B cell (primary cell): Measurements from ENCODE around the gene AKR7A3. TPM values are rescaled to one million over a fixed set of nuclear protein-coding genes. Genes with fewer than 3 reads are reported as not detected.

Experiments used
- ATAC-seq: fragments of 200-7000 bp; cut with Tn5 transposase; one replicate; pipeline ENCODE4 v1.10.0; 2021; ENCODE audit warnings: low read depth, mild to moderate bottlenecking, moderate number of reproducible peaks, moderate library complexity
- CTCF ChIA-PET: fragments of 350-600 bp; sonication (Branson Sonifier 250); formaldehyde crosslinking; loops from one replicate; lab custom pipeline; 2021; ENCODE audit warnings: antibody characterized with exemption, inconsistent platforms; lab: Charles Lee
- POLR2A ChIA-PET: fragments of 350-600 bp; sonication (Branson Sonifier 250); formaldehyde crosslinking; loops from one replicate; lab custom pipeline; 2021; ENCODE audit warnings: antibody characterized with exemption; lab: Charles Lee
- DNase-seq: peaks from one replicate; pipeline ENCODE4 v3.0.0; 2013
- H2AFZ ChIP-seq: 2 replicates; pipeline ENCODE4 v1.6.1; 2012; ENCODE audit warnings: mild to moderate bottlenecking, low read depth, low read length; ENCODE audit not compliant: insufficient read depth, poor library complexity, severe bottlenecking
- H3K27ac ChIP-seq, 2 donors: 1 replicate in 1 of 2; 2 replicates in 1 of 2; pipeline ENCODE4 v1.5.1; 2012 to 2013; ENCODE audit warnings: low read length in 2 of 2, mild to moderate bottlenecking in 2 of 2, moderate library complexity in 1 of 2
- H3K27me3 ChIP-seq, 4 experiments: fragments of 200-600 bp in 1 of 4; sonication (generic) in 1 of 4; replicated peaks in 1 of 4; 1 replicate in 2 of 4; 2 replicates in 2 of 4; pipeline versions ENCODE4 v1.6.1 to v1.7.0; 2013 to 2016; ENCODE audit warnings: low read length in 3 of 4, mild to moderate bottlenecking in 2 of 4, mixed read lengths in 1 of 4, moderate library complexity in 1 of 4; ENCODE audit not compliant: insufficient read depth in 4 of 4, control insufficient read depth in 3 of 4; ENCODE audit errors: control extremely low read depth in 1 of 4
- H3K36me3 ChIP-seq, 2 experiments: replicated peaks in 1 of 2; 1 replicate in 1 of 2; 2 replicates in 1 of 2; pipeline versions ENCODE4 v1.6.1 to v1.7.1; 2013; ENCODE audit warnings: low read length in 1 of 2; ENCODE audit not compliant: insufficient read depth in 2 of 2, control insufficient read depth in 1 of 2; ENCODE audit errors: control extremely low read depth in 1 of 2, extremely low read depth in 1 of 2
- H3K4me1 ChIP-seq, 2 donors: fragments of 200-600 bp in 1 of 2; sonication (generic) in 1 of 2; 1 replicate in 1 of 2; 2 replicates in 1 of 2; pipeline versions ENCODE4 v1.5.1 to v1.6.1; 2013 to 2017; ENCODE audit warnings: low read length in 2 of 2; ENCODE audit not compliant: control insufficient read depth in 2 of 2, insufficient read depth in 2 of 2
- H3K4me2 ChIP-seq: replicated peaks from 2 replicates; pipeline ENCODE3; 2012; ENCODE audit warnings: mild to moderate bottlenecking, low read depth, low read length; ENCODE audit not compliant: poor library complexity, severe bottlenecking
- H3K4me3 ChIP-seq, 5 experiments: fragments of 200-600 bp in 1 of 5; sonication (generic) in 1 of 5; 1 replicate in 3 of 5; 2 replicates in 2 of 5; pipeline versions ENCODE4 v1.5.1 to v1.7.0; 2011 to 2016; ENCODE audit warnings: low read length in 4 of 5, mild to moderate bottlenecking in 4 of 5, low read depth in 2 of 5, control low read depth in 1 of 5, moderate library complexity in 1 of 5; ENCODE audit not compliant: insufficient read depth in 1 of 5; ENCODE audit errors: control extremely low read depth in 1 of 5, extremely low read depth in 1 of 5
- H3K79me2 ChIP-seq: fragments of 200-600 bp; sonication (generic); one replicate; pipeline ENCODE4 v1.6.0; 2016; ENCODE audit warnings: low read length; ENCODE audit not compliant: control insufficient read depth, insufficient read depth
- H3K9ac ChIP-seq: fragments of 200-600 bp; sonication (generic); 2 replicates; pipeline ENCODE4 v1.6.1; 2017; ENCODE audit warnings: mild to moderate bottlenecking, low read length, moderate library complexity
- H3K9me3 ChIP-seq, 3 donors: one replicate each; pipeline versions ENCODE4 v1.6.1 to v1.7.1; 2013; ENCODE audit warnings: low read length in 2 of 3; ENCODE audit not compliant: control insufficient read depth in 2 of 3, insufficient read depth in 1 of 3; ENCODE audit errors: control extremely low read depth in 1 of 3
- H4K20me1 ChIP-seq: 2 replicates; pipeline ENCODE4 v1.6.0; 2012; ENCODE audit warnings: mild to moderate bottlenecking, low read length; ENCODE audit not compliant: insufficient read depth, control insufficient read depth, poor library complexity, severe bottlenecking
- H3K27ac Mint-ChIP-seq: one replicate; pipeline ENCODE4 v1.8.0; 2021; ENCODE audit warnings: mixed read lengths
- H3K27me3 Mint-ChIP-seq: one replicate; pipeline ENCODE4 v1.8.0; 2021; ENCODE audit warnings: mixed read lengths
- H3K4me1 Mint-ChIP-seq: one replicate; pipeline ENCODE4 v1.8.0; 2021; ENCODE audit warnings: mixed read lengths
- H3K4me3 Mint-ChIP-seq: one replicate; pipeline ENCODE4 v1.8.0; 2021; ENCODE audit warnings: mixed read lengths
- H3K9me3 Mint-ChIP-seq: one replicate; pipeline ENCODE4 v1.8.0; 2022; ENCODE audit warnings: mixed read lengths; ENCODE audit not compliant: insufficient read depth
- EZH2 ChIP-seq: IDR thresholded peaks from 2 replicates; pipeline ENCODE4 v1.6.1; 2012; ENCODE audit warnings: borderline replicate concordance, low read depth, mild to moderate bottlenecking, moderate library complexity, low read length; ENCODE audit not compliant: insufficient read depth, poor library complexity, severe bottlenecking
- WGBS: methylation state at CpG from one replicate; pipeline ENCODE4 v1.1.5; 2013; ENCODE audit warnings: missing lambda C conversion rate; ENCODE audit not compliant: insufficient coverage; 5-methylcytosine and 5-hydroxymethylcytosine counted together
- intact Hi-C: fragments of 100-400 bp; cut with micrococcal nuclease; formaldehyde crosslinking; loops from one replicate; pipeline ENCODE4 v1.10.0; 2022
- polyA plus RNA-seq: library from polyadenylated mRNA; depleted of rRNA; stranded (reverse); fragments of >200 nt; gene quantifications from 2 replicates; pipeline ENCODE4 v1.2.3, GENCODE V29; 2012
- total RNA-seq, 2 donors: library from RNA; stranded (reverse); fragments of 120-200 nt in 1 of 2; gene quantifications; 1 replicate in 1 of 2; 2 replicates in 1 of 2; pipeline versions ENCODE4 v1.2.3 to v1.2.4, GENCODE V29; 2013 to 2022
- TF ChIP-seq, protein P1 (sequence below): fragments of 200-600 bp; IDR thresholded peaks from one replicate; pipeline ENCODE4 v1.8.0; 2022; ENCODE audit warnings: antibody characterized with exemption, mild to moderate bottlenecking

The AKR7A3 gene
- total and polyA plus RNA-seq, 2 donors (not counting 1 experiment from before 2014, with no cell fraction given): 0.97 to 1.8 TPM

DNA sequence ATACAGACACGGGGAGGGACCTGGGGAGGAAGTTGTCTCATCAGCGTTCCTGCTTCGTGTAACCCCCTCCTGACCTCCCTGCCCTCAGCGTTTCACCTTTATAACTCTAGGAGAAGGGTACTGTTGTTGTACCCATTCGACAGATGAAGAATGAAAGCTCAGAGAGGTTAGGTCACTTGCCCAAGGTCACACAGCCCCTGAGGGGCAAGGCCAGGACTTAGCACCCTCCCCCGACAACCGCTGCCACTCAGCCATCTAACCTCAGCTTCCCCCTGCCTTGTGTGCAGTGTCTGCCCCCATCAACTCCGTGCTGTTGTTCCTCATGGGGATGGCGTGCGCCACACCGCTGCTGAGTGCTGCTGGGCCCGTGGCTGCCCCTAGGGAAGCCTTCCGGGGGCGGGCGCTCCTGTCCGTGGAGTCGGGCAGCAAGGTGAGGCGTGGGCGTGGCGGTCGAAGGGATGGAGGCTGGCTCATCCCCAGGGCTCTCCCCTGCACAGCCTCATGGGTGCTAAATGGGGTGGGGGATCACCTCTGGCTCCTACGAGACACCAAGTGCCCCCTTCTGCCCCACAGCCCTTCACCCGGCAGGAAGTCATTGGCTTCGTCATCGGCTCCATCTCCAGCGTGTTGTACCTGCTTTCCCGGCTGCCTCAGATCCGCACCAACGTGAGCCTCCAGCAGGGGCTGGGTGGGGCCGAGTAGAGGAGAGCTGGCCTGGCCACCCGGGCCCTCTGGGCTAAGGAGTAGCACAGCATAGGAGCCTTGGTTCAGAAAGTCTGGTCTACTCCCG lies 37.6 kb upstream of the AKR7A3 start:
- no peak overlapping the region for H3K4me3 Mint-ChIP-seq
- no peaks in the 10 kb centered on the region for H3K9me3 Mint-ChIP-seq
- Histone ChIP-seq H3K4me3 (no peak overlapping the region), H3K4me2 (no peak overlapping the region), H3K27ac (no peak overlapping the region), H2AFZ (no peak overlapping the region), H3K4me1 (no peaks in the 10 kb centered on the region), H3K9ac (no peak overlapping the region), H3K79me2 (peaks cover 37% of the 10 kb centered on the region), H4K20me1 (peaks cover 13% of the 10 kb centered on the region), H3K36me3 (peaks cover 0 to 51% of the 10 kb centered on the region in 2 experiments), H3K27me3 (no peaks in the 10 kb centered on the region), H3K9me3 (no peaks in the 10 kb centered on the region)
- no peaks in the 10 kb centered on the region for H3K4me1 Mint-ChIP-seq
- ChIA-PET POLR2A (no interaction called here), CTCF (no interaction called here)
- TF ChIP-seq EZH2: no peak
- TF ChIP-seq, protein P1, sequence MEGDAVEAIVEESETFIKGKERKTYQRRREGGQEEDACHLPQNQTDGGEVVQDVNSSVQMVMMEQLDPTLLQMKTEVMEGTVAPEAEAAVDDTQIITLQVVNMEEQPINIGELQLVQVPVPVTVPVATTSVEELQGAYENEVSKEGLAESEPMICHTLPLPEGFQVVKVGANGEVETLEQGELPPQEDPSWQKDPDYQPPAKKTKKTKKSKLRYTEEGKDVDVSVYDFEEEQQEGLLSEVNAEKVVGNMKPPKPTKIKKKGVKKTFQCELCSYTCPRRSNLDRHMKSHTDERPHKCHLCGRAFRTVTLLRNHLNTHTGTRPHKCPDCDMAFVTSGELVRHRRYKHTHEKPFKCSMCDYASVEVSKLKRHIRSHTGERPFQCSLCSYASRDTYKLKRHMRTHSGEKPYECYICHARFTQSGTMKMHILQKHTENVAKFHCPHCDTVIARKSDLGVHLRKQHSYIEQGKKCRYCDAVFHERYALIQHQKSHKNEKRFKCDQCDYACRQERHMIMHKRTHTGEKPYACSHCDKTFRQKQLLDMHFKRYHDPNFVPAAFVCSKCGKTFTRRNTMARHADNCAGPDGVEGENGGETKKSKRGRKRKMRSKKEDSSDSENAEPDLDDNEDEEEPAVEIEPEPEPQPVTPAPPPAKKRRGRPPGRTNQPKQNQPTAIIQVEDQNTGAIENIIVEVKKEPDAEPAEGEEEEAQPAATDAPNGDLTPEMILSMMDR: no peak
- DNase-seq: no peak
- WGBS: 74% methylated on average over 27 of the region's 32 CpGs
- no peaks in the 10 kb centered on the region for H3K27me3 Mint-ChIP-seq
- intact Hi-C loops: no loop called here
- no peak overlapping the region for H3K27ac Mint-ChIP-seq
- ATAC-seq: no peak

DNA sequence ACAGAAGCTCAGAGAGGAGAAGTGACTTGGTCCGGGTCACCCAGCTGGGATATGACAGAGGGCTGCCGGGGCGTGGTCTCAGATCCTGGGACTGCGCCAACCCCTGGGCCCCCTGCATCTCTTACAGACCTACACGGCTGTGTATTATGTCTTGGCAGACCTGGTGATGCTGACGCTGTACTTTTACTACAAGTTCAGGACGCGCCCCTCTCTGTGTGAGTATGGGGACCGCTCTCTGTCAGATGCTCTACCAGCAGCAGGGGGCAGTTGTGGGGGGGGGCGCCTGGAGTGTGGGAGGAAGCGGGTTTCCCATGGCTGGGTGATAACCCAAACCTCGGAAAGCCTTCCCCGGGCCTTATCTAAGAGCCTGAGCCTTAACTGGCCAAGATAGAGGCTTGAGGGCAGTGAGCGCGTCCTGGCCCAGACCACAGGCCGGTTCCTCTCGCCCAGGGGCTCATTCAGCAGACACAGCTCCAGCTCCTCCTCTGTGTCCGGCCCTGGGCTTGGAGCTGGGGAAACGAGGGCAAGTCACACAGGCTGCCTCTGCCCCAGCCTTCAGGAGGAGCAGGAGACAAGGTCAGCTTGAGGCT lies 36.9 kb upstream of the AKR7A3 start:
- Histone ChIP-seq H3K36me3 (peaks cover 0 to 51% of the 10 kb centered on the region in 2 experiments), H3K79me2 (peaks cover 42% of the 10 kb centered on the region), H3K9ac (no peak overlapping the region), H3K27ac (no peak overlapping the region), H3K4me1 (no peaks in the 10 kb centered on the region), H3K9me3 (no peaks in the 10 kb centered on the region), H3K27me3 (no peaks in the 10 kb centered on the region), H2AFZ (no peak overlapping the region), H4K20me1 (peaks cover 15% of the 10 kb centered on the region), H3K4me2 (no peak overlapping the region), H3K4me3 (no peak overlapping the region)
- Mint-ChIP-seq H3K27ac (no peak overlapping the region), H3K4me1 (no peaks in the 10 kb centered on the region), H3K4me3 (no peak overlapping the region), H3K27me3 (no peaks in the 10 kb centered on the region), H3K9me3 (no peaks in the 10 kb centered on the region)
- intact Hi-C loops: no loop called here
- WGBS: 88% methylated on average over 19 of the region's 19 CpGs
- DNase-seq (no peak), ATAC-seq (no peak)
- POLR2A ChIA-PET: no interaction called here
- CTCF ChIA-PET: no interaction called here
- no peak for TF ChIP-seq EZH2
- TF ChIP-seq, protein P1: no peak
